Left lung (tissue), 10 donors: ENCODE data around the gene PTTG1. TPM values are rescaled to one million over a fixed set of nuclear protein-coding genes. Genes with fewer than 3 reads are reported as not detected.

Experiments
- ATAC-seq: fragments of 200-7000 bp; cut with Tn5 transposase; one replicate; pipeline ENCODE4 v1.9.1; 2020; ENCODE audit warnings: moderate library complexity
- DNase-seq, 4 donors: peaks; one replicate each; pipeline ENCODE4 v3.0.0-alpha.2; 2013 to 2020
- H3K27ac ChIP-seq, 2 donors: fragments of 200-600 bp; sonication (generic) in 1 of 2; one replicate each; pipeline versions ENCODE4 v1.5.0 to v1.8.0; 2020 to 2021
- H3K27me3 ChIP-seq, 2 donors: fragments of 200-600 bp; sonication (generic) in 1 of 2; one replicate each; pipeline versions ENCODE4 v1.5.0 to v1.8.0; 2020 to 2021
- H3K36me3 ChIP-seq, 2 donors: fragments of 200-600 bp; sonication (generic) in 1 of 2; one replicate each; pipeline versions ENCODE4 v1.5.0 to v1.8.0; 2020 to 2021
- H3K4me1 ChIP-seq, 2 donors: fragments of 200-600 bp; one replicate each; pipeline ENCODE4 v1.8.0; 2021
- H3K4me3 ChIP-seq, 2 donors: fragments of 200-600 bp; sonication (generic) in 1 of 2; one replicate each; pipeline versions ENCODE4 v1.5.0 to v1.8.0; 2020 to 2021; ENCODE audit warnings: mild to moderate bottlenecking in 1 of 2
- H3K9me3 ChIP-seq, 2 donors: fragments of 200-600 bp; sonication (generic) in 1 of 2; one replicate each; pipeline versions ENCODE4 v1.5.0 to v1.8.0; 2020 to 2021
- intact Hi-C, 2 donors: fragments of 100-400 bp; cut with DNase I; formaldehyde crosslinking; loops; one replicate each; pipeline versions ENCODE4 v1.11.2 to v1.14.2; 2022
- polyA plus RNA-seq, 6 donors: library from polyadenylated mRNA; unstranded; fragments of 120-200 nt; gene quantifications; one replicate each; pipeline ENCODE4 v1.2.1, GENCODE V29; 2013; ENCODE audit not compliant: insufficient read length in 6 of 6
- total RNA-seq, 2 donors: library from RNA; stranded (reverse); fragmentation: NEBNext Ultra II Directional; extraction: Animal tissue kit (Norgen Biotek cat#: 25700); gene quantifications; one replicate each; pipeline ENCODE4 v1.2.1, GENCODE V29; 2021
- TF ChIP-seq, protein P1 (sequence below), 2 donors: fragments of 200-600 bp; sonication (generic) in 1 of 2; IDR thresholded peaks; one replicate each; pipeline versions ENCODE4 v1.5.0 to v1.8.0; 2021; ENCODE audit warnings: antibody characterized with exemption in 2 of 2
- donor health status: DM: no; HTN: yes; CAD: no.
- donor health status: DM: no; HTN: no; CAD: no.

The PTTG1 gene
- total and polyA plus RNA-seq, 8 donors: 10.2 to 107 (median 54.7) TPM

DNA sequence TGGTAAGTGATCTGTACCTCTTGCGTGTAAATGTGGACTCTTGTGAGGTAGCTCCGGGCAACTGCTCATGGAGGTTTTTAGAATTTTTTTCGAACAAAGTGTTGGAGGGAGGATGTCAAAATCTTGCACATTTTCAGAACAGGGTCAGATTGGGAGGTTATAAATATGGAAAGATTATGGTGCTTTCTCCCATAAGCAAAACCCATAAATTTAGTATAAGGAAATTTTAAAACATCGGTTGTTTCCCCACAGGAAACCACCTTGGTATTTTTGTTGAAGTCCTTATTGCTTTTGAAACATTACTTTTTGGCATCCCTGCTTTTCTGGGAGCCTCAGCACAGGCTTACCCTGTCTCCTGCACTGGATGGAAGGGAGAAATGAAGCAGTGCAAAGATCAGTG is 33.9 kb downstream of the PTTG1 start:
- intact Hi-C loops: no loop called here

GRCh38 chr5:160456480-160457177 is 35.0 kb downstream of the PTTG1 start:
- no peak overlapping the region for H3K27ac ChIP-seq
- intact Hi-C loops: no loop called here
- H3K9me3 ChIP-seq: no peaks in the 10 kb centered on the region
- H3K4me3 ChIP-seq: no peak overlapping the region
- TF ChIP-seq, protein P1, sequence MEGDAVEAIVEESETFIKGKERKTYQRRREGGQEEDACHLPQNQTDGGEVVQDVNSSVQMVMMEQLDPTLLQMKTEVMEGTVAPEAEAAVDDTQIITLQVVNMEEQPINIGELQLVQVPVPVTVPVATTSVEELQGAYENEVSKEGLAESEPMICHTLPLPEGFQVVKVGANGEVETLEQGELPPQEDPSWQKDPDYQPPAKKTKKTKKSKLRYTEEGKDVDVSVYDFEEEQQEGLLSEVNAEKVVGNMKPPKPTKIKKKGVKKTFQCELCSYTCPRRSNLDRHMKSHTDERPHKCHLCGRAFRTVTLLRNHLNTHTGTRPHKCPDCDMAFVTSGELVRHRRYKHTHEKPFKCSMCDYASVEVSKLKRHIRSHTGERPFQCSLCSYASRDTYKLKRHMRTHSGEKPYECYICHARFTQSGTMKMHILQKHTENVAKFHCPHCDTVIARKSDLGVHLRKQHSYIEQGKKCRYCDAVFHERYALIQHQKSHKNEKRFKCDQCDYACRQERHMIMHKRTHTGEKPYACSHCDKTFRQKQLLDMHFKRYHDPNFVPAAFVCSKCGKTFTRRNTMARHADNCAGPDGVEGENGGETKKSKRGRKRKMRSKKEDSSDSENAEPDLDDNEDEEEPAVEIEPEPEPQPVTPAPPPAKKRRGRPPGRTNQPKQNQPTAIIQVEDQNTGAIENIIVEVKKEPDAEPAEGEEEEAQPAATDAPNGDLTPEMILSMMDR (IDR thresholded peaks at IDR 0.05): no peak
- ATAC-seq: no peak
- H3K4me1 ChIP-seq: no peaks in the 10 kb centered on the region
- H3K36me3 ChIP-seq: no peaks in the 10 kb centered on the region
- H3K27me3 ChIP-seq: no peaks in the 10 kb centered on the region
- no peak for DNase-seq

More for the DNA sequence above, 33.9 kb downstream of the PTTG1 start:
- Histone ChIP-seq H3K9me3 (no peaks in the 10 kb centered on the region), H3K4me1 (no peaks in the 10 kb centered on the region), H3K4me3 (no peak overlapping the region), H3K36me3 (no peaks in the 10 kb centered on the region), H3K27me3 (no peaks in the 10 kb centered on the region), H3K27ac (no peak overlapping the region)
- ATAC-seq (no peak), DNase-seq (no peak)
- TF ChIP-seq, protein P1 (IDR thresholded peaks at IDR 0.05): no peak

DNA sequence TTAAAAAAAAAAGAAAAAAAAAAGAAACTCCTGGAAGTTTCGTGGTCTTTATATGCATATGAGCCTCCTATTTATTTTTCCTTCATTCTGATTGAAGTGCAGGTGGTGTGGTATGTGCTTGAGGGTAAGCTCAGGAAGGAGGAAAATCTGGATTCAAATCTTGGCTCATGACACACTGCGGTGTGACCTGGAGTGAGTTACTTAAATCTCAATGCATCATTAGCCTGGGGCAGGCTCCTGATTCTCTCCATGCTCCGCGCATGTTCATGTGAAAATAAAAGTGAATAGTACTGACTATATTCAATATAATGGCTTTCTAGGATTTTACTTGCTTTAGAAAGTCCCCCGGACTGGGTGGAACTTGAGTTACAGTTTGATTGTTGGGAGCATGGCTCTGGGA is 35.6 kb downstream of the PTTG1 start:
- intact Hi-C loops: no loop called here
- no peak overlapping the region for H3K4me3 ChIP-seq

GRCh38 chr5:160458806-160459800 is 37.4 kb downstream of the PTTG1 start:
- H3K27me3 ChIP-seq: no peaks in the 10 kb centered on the region
- no peaks in the 10 kb centered on the region for H3K9me3 ChIP-seq
- no peak for DNase-seq
- intact Hi-C loops: no loop called here
- no peaks in the 10 kb centered on the region for H3K36me3 ChIP-seq
- H3K27ac ChIP-seq: no peak overlapping the region
- ATAC-seq: no peak
- no peak overlapping the region for H3K4me3 ChIP-seq
- no peaks in the 10 kb centered on the region for H3K4me1 ChIP-seq
- TF ChIP-seq, protein P1 (IDR thresholded peaks at IDR 0.05): no peak

More for the DNA sequence above, 35.6 kb downstream of the PTTG1 start:
- TF ChIP-seq, protein P1 (IDR thresholded peaks at IDR 0.05): no peak
- H3K27me3 ChIP-seq: no peaks in the 10 kb centered on the region
- no peak for ATAC-seq
- H3K9me3 ChIP-seq: no peaks in the 10 kb centered on the region
- H3K4me1 ChIP-seq: no peaks in the 10 kb centered on the region
- H3K36me3 ChIP-seq: no peaks in the 10 kb centered on the region
- DNase-seq: no peak
- H3K27ac ChIP-seq: no peak overlapping the region
